Skeletal muscle tissue (tissue), 4 donors: ENCODE results near the gene UBE2V1. TPM values are rescaled to one million over a fixed set of nuclear protein-coding genes. Genes with fewer than 3 reads are reported as not detected.

Experiments
- H3K27ac ChIP-seq: one replicate; pipeline ENCODE4 v1.7.0; 2013; ENCODE audit warnings: mild to moderate bottlenecking, low read depth, low read length, inconsistent platforms
- H3K27me3 ChIP-seq, 3 donors: one replicate each; pipeline ENCODE4 v1.7.0; 2013; ENCODE audit warnings: low read length in 3 of 3; ENCODE audit not compliant: control insufficient read depth in 3 of 3, insufficient read depth in 3 of 3
- H3K36me3 ChIP-seq, 3 donors: one replicate each; pipeline ENCODE4 v1.7.0; 2013; ENCODE audit warnings: low read length in 3 of 3; ENCODE audit not compliant: control insufficient read depth in 3 of 3, insufficient read depth in 3 of 3
- H3K4me1 ChIP-seq, 3 donors: one replicate each; pipeline ENCODE4 v1.7.0; 2013; ENCODE audit warnings: low read length in 3 of 3, mild to moderate bottlenecking in 3 of 3; ENCODE audit not compliant: control insufficient read depth in 3 of 3, insufficient read depth in 3 of 3
- H3K4me3 ChIP-seq, 3 donors: one replicate each; pipeline ENCODE4 v1.7.0; 2013; ENCODE audit warnings: low read length in 3 of 3
- H3K9ac ChIP-seq, 3 donors: one replicate each; pipeline ENCODE4 v1.7.0; 2013; ENCODE audit warnings: low read length in 3 of 3, mild to moderate bottlenecking in 3 of 3, moderate library complexity in 2 of 3, low read depth in 1 of 3
- H3K9me3 ChIP-seq, 3 donors: one replicate each; pipeline ENCODE4 v1.7.0; 2013; ENCODE audit warnings: low read length in 3 of 3; ENCODE audit not compliant: control insufficient read depth in 3 of 3
- total RNA-seq: library from RNA; depleted of rRNA; stranded (reverse); fragments of >200 nt; gene quantifications from one replicate; pipeline ENCODE4 v1.2.3, GENCODE V29; 2014
- donor health status: Osteomylitis.

UBE2V1 gene
- total RNA-seq, 1 donor from 2014 or later: 36.5 TPM

GRCh38 chr20:50042370-50043313 lies 70.3 kb downstream of the UBE2V1 start:
- no peaks in the 10 kb centered on the region for H3K9me3 ChIP-seq
- no peak overlapping the region for H3K9ac ChIP-seq
- H3K4me3 ChIP-seq: no peak overlapping the region
- H3K27ac ChIP-seq: no peak overlapping the region
- H3K36me3 ChIP-seq: no peaks in the 10 kb centered on the region
- no peaks in the 10 kb centered on the region for H3K27me3 ChIP-seq
- H3K4me1 ChIP-seq: peaks cover 7 to 10% (median 8%) of the 10 kb centered on the region in 3 donors

DNA sequence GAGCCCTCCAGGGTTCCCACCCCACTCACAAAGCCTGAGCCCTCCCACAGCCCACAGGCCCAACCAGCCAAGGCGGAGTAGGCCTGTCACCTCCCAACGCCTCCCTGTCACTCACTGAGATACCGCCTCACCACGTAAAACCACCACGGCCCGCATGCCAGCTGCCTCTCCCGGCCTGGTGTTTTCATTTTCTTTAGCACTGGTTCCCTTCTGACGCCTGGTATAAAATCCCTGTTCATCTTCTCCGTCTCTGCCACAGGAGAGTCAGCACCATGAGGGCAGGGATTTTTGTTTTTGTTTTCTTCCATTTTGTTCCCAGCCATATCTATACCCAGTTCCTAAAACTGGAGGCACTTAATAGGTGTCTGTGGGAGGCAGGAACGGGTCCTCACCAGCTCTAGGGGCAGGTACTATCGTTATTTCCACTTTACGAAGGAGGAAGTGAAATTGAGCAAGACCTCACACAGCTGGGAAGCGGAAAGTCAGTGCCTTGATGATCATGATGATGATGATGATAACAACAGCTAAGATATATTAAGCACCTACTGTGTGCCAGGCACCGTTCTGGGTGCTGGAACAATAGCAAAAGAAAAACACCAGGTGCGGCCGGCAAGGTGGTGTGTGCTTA lies 71.6 kb downstream of the UBE2V1 start:
- Histone ChIP-seq H3K4me1 (peaks cover 0 to under 1% (median 0%) of the 10 kb centered on the region in 3 donors), H3K9me3 (no peaks in the 10 kb centered on the region), H3K9ac (no peak overlapping the region), H3K36me3 (no peaks in the 10 kb centered on the region), H3K27ac (no peak overlapping the region), H3K27me3 (no peaks in the 10 kb centered on the region), H3K4me3 (no peak overlapping the region)

- H3K27ac ChIP-seq: no peak overlapping the region
- no peaks in the 10 kb centered on the region for H3K36me3 ChIP-seq
- H3K9ac ChIP-seq: no peak overlapping the region
- no peak overlapping the region for H3K4me3 ChIP-seq
- no peaks in the 10 kb centered on the region for H3K4me1 ChIP-seq
- no peaks in the 10 kb centered on the region for H3K9me3 ChIP-seq
- no peaks in the 10 kb centered on the region for H3K27me3 ChIP-seq
Observed at GRCh38 chr20:50040432-50041245, 72.3 kb downstream of the UBE2V1 start.

GRCh38 chr20:50039706-50040431 lies 73.1 kb downstream of the UBE2V1 start:
- Histone ChIP-seq H3K4me1 (no peaks in the 10 kb centered on the region), H3K4me3 (no peak overlapping the region), H3K36me3 (no peaks in the 10 kb centered on the region), H3K9me3 (no peaks in the 10 kb centered on the region), H3K9ac (no peak overlapping the region), H3K27ac (no peak overlapping the region), H3K27me3 (no peaks in the 10 kb centered on the region)

GRCh38 chr20:50038574-50038991 lies 74.4 kb downstream of the UBE2V1 start:
- Histone ChIP-seq H3K4me3 (no peak overlapping the region), H3K27ac (no peak overlapping the region)

DNA sequence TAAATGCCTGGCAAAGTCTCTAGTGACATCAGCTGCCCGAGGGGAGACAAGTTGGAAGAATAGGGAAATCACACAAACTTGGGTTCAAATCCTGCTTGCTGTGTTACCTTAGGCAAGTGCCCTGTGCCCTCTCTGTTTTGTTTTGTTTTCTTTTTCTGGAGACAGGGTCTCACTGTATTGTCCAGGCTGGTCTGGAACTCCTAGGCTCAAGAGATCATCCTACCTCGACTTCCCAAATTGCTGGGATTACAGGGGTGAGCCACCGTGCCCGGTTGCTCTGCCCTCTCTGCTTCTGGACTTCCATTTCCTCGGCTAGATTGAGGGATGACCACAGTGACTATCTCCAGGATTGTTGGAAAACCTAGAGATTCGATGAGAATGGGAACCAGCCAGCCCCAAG lies 74.8 kb downstream of the UBE2V1 start:
- Histone ChIP-seq H3K27ac (no peak overlapping the region), H3K4me3 (no peak overlapping the region), H3K9me3 (no peaks in the 10 kb centered on the region), H3K27me3 (no peaks in the 10 kb centered on the region), H3K4me1 (peaks cover 0 to 9% (median 2%) of the 10 kb centered on the region in 3 donors), H3K36me3 (no peaks in the 10 kb centered on the region), H3K9ac (no peak overlapping the region)

More at GRCh38 chr20:50038574-50038991, 74.4 kb downstream of the UBE2V1 start:
- Histone ChIP-seq H3K9me3 (no peaks in the 10 kb centered on the region), H3K36me3 (no peaks in the 10 kb centered on the region), H3K27me3 (no peaks in the 10 kb centered on the region), H3K9ac (no peak overlapping the region), H3K4me1 (peaks cover 0 to 7% (median under 1%) of the 10 kb centered on the region in 3 donors)

- Histone ChIP-seq H3K27me3 (no peaks in the 10 kb centered on the region), H3K36me3 (no peaks in the 10 kb centered on the region), H3K27ac (no peak overlapping the region), H3K9me3 (no peaks in the 10 kb centered on the region), H3K9ac (no peak overlapping the region), H3K4me3 (no peak overlapping the region), H3K4me1 (peaks cover 0 to 12% (median 5%) of the 10 kb centered on the region in 3 donors)
Observed at GRCh38 chr20:50037575-50037974, 75.4 kb downstream of the UBE2V1 start.

GRCh38 chr20:50037123-50037522 lies 75.8 kb downstream of the UBE2V1 start:
- Histone ChIP-seq H3K9ac (no peak overlapping the region), H3K36me3 (no peaks in the 10 kb centered on the region), H3K27ac (no peak overlapping the region), H3K27me3 (no peaks in the 10 kb centered on the region), H3K4me1 (peaks cover 0 to 12% (median 5%) of the 10 kb centered on the region in 3 donors), H3K4me3 (no peak overlapping the region), H3K9me3 (no peaks in the 10 kb centered on the region)

GRCh38 chr20:50036703-50037102 lies 76.2 kb downstream of the UBE2V1 start:
- no peak overlapping the region for H3K27ac ChIP-seq
- no peak overlapping the region for H3K4me3 ChIP-seq
- H3K9me3 ChIP-seq: no peaks in the 10 kb centered on the region
- no peaks in the 10 kb centered on the region for H3K27me3 ChIP-seq
- H3K9ac ChIP-seq: peak overlapping the region in 1 of 3 donors; percentile 16
- H3K36me3 ChIP-seq: no peaks in the 10 kb centered on the region
- H3K4me1 ChIP-seq: peaks cover 0 to 12% (median 5%) of the 10 kb centered on the region in 3 donors
